SK-N-SH treated with all-trans-retinoic acid at 6 μM for 48 hours (cell line): ENCODE measurements around the gene CAD.

Source experiments
- ATAC-seq: fragments of 200-7000 bp; cut with Tn5 transposase; 3 replicates; pipeline ENCODE4 v1.9.1; 2020; ENCODE audit warnings: mild to moderate bottlenecking, moderate library complexity
- ARNTL ChIP-seq: fragments of 450-650 bp; formaldehyde crosslinking; IDR thresholded peaks from 2 replicates; pipeline ENCODE4 v1.5.0; 2020; ENCODE audit warnings: low read depth, mild to moderate bottlenecking, moderate library complexity, borderline replicate concordance
- BACH2 ChIP-seq: fragments of 250-450 bp; sonication (Bioruptor Pico); IDR thresholded peaks from 2 replicates; pipeline ENCODE4 v1.9.0; 2021; ENCODE audit warnings: mild to moderate bottlenecking, borderline replicate concordance
- CSDC2 ChIP-seq: fragments of 250-450 bp; sonication (Bioruptor Pico); IDR thresholded peaks from 2 replicates; pipeline ENCODE4 v1.5.0; 2020; ENCODE audit warnings: mild to moderate bottlenecking, moderate library complexity
- ESRRG ChIP-seq: fragments of 250-450 bp; sonication (Bioruptor Pico); IDR thresholded peaks from 2 replicates; pipeline ENCODE4 v1.6.1; 2021; ENCODE audit warnings: mild to moderate bottlenecking
- ISL1 ChIP-seq: fragments of 250-450 bp; sonication (Bioruptor Pico); IDR thresholded peaks from 2 replicates; pipeline ENCODE4 v2.1.2; 2022; ENCODE audit warnings: mild to moderate bottlenecking, moderate library complexity
- OSR1 ChIP-seq: fragments of 250-450 bp; sonication (Bioruptor Pico); IDR thresholded peaks from 2 replicates; pipeline ENCODE4 v1.8.0; 2022; ENCODE audit warnings: moderate library complexity, mild to moderate bottlenecking, inconsistent platforms
- PPARA ChIP-seq: fragments of 250-450 bp; sonication (Bioruptor Pico); IDR thresholded peaks from 2 replicates; pipeline ENCODE4 v1.5.0; 2020; ENCODE audit warnings: mild to moderate bottlenecking, borderline replicate concordance
- RARB ChIP-seq: fragments of 250-450 bp; sonication (Bioruptor Pico); IDR thresholded peaks from 2 replicates; pipeline ENCODE4 v1.8.0; 2021; ENCODE audit warnings: mild to moderate bottlenecking, moderate library complexity
- SNAI2 ChIP-seq: fragments of 250-450 bp; sonication (Bioruptor Pico); IDR thresholded peaks from 2 replicates; pipeline ENCODE4 v1.5.0; 2020; ENCODE audit warnings: mild to moderate bottlenecking, moderate library complexity
- TCF4 ChIP-seq: fragments of 250-450 bp; sonication (Bioruptor Pico); IDR thresholded peaks from 2 replicates; pipeline ENCODE4 v1.8.0; 2021; ENCODE audit warnings: mild to moderate bottlenecking, moderate library complexity, borderline replicate concordance
- TOX ChIP-seq: fragments of 250-450 bp; sonication (Bioruptor Pico); IDR thresholded peaks from 2 replicates; pipeline ENCODE4 v1.8.0; 2021; ENCODE audit warnings: mild to moderate bottlenecking, moderate library complexity, borderline replicate concordance
- TSHZ2 ChIP-seq: fragments of 250-450 bp; sonication (Bioruptor Pico); IDR thresholded peaks from 2 replicates; pipeline ENCODE4 v1.5.0; 2020; ENCODE audit warnings: mild to moderate bottlenecking, moderate library complexity
- ZC3H10 ChIP-seq: fragments of 250-450 bp; sonication (Bioruptor Pico); IDR thresholded peaks from 2 replicates; pipeline ENCODE4 v1.5.1; 2021; ENCODE audit warnings: mild to moderate bottlenecking, moderate library complexity
- ZFP3 ChIP-seq: fragments of 250-450 bp; sonication (Bioruptor Pico); IDR thresholded peaks from 2 replicates; pipeline ENCODE4 v1.5.0; 2020; ENCODE audit warnings: mild to moderate bottlenecking, moderate library complexity
- ZFP30 ChIP-seq: fragments of 450-650 bp; formaldehyde crosslinking; IDR thresholded peaks from 2 replicates; pipeline ENCODE4 v1.5.0; 2022; ENCODE audit warnings: mild to moderate bottlenecking, moderate library complexity
- ZNF565 ChIP-seq: fragments of 450-650 bp; formaldehyde crosslinking; conservative IDR thresholded peaks from 2 replicates; pipeline ENCODE4 v1.5.0; 2020; ENCODE audit warnings: low read depth, mild to moderate bottlenecking, moderate library complexity
- ZNF70 ChIP-seq: fragments of 450-650 bp; formaldehyde crosslinking; IDR thresholded peaks from 2 replicates; pipeline ENCODE4 v1.5.0; 2020; ENCODE audit warnings: mild to moderate bottlenecking, moderate library complexity
- ZNF8 ChIP-seq: fragments of 450-650 bp; formaldehyde crosslinking; IDR thresholded peaks from 2 replicates; pipeline ENCODE4 v1.5.0; 2020; ENCODE audit warnings: mild to moderate bottlenecking, moderate library complexity
- TF ChIP-seq, protein P1 (sequence below): fragments of 250-450 bp; sonication (Bioruptor Pico); IDR thresholded peaks from 2 replicates; pipeline ENCODE4 v1.8.0; 2021; ENCODE audit warnings: low read depth, mild to moderate bottlenecking, moderate library complexity, borderline replicate concordance
- TF ChIP-seq, protein P2 (sequence below): fragments of 250-450 bp; sonication (Bioruptor Pico); IDR thresholded peaks from 2 replicates; pipeline ENCODE4 v1.8.0; 2020; ENCODE audit warnings: mild to moderate bottlenecking, moderate library complexity, borderline replicate concordance
- TF ChIP-seq, protein P3 (sequence below): fragments of 250-450 bp; sonication (Bioruptor Pico); IDR thresholded peaks from 2 replicates; pipeline ENCODE4 v1.5.1; 2020; ENCODE audit warnings: low read depth, mild to moderate bottlenecking, moderate library complexity
- TF ChIP-seq, protein P4 (sequence below): fragments of 250-450 bp; sonication (Bioruptor Pico); IDR thresholded peaks from 2 replicates; pipeline ENCODE4 v1.5.1; 2021; ENCODE audit warnings: mild to moderate bottlenecking, moderate library complexity

The CAD gene

GRCh38 chr2:27214941-27215340, 2.2 kb upstream of the CAD start:
- no peak for ATAC-seq
- TF ChIP-seq ZC3H10 (CRISPR knock-in tag) (no peak), RARB (CRISPR knock-in tag) (no peak), ARNTL (CRISPR knock-in tag) (no peak), ZFP30 (CRISPR knock-in tag) (no peak), BACH2 (CRISPR knock-in tag) (no peak), ZNF8 (CRISPR knock-in tag) (no peak), ISL1 (CRISPR knock-in tag) (no peak), ZFP3 (CRISPR knock-in tag) (no peak), PPARA (no peak), TSHZ2 (CRISPR knock-in tag) (no peak), OSR1 (no peak), ESRRG (CRISPR knock-in tag) (no peak), CSDC2 (CRISPR knock-in tag) (no peak), SNAI2 (CRISPR knock-in tag) (no peak), ZNF565 (CRISPR knock-in tag) (no peak)
- TF ChIP-seq, protein P1, sequence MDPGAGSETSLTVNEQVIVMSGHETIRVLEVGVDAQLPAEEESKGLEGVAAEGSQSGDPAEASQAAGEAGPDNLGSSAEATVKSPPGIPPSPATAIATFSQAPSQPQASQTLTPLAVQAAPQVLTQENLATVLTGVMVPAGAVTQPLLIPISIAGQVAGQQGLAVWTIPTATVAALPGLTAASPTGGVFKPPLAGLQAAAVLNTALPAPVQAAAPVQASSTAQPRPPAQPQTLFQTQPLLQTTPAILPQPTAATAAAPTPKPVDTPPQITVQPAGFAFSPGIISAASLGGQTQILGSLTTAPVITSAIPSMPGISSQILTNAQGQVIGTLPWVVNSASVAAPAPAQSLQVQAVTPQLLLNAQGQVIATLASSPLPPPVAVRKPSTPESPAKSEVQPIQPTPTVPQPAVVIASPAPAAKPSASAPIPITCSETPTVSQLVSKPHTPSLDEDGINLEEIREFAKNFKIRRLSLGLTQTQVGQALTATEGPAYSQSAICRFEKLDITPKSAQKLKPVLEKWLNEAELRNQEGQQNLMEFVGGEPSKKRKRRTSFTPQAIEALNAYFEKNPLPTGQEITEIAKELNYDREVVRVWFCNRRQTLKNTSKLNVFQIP (CRISPR knock-in tag), result no peak
- TF ChIP-seq, protein P2, sequence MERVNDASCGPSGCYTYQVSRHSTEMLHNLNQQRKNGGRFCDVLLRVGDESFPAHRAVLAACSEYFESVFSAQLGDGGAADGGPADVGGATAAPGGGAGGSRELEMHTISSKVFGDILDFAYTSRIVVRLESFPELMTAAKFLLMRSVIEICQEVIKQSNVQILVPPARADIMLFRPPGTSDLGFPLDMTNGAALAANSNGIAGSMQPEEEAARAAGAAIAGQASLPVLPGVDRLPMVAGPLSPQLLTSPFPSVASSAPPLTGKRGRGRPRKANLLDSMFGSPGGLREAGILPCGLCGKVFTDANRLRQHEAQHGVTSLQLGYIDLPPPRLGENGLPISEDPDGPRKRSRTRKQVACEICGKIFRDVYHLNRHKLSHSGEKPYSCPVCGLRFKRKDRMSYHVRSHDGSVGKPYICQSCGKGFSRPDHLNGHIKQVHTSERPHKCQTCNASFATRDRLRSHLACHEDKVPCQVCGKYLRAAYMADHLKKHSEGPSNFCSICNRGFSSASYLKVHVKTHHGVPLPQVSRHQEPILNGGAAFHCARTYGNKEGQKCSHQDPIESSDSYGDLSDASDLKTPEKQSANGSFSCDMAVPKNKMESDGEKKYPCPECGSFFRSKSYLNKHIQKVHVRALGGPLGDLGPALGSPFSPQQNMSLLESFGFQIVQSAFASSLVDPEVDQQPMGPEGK (CRISPR knock-in tag), result no peak
- TF ChIP-seq, protein P3, sequence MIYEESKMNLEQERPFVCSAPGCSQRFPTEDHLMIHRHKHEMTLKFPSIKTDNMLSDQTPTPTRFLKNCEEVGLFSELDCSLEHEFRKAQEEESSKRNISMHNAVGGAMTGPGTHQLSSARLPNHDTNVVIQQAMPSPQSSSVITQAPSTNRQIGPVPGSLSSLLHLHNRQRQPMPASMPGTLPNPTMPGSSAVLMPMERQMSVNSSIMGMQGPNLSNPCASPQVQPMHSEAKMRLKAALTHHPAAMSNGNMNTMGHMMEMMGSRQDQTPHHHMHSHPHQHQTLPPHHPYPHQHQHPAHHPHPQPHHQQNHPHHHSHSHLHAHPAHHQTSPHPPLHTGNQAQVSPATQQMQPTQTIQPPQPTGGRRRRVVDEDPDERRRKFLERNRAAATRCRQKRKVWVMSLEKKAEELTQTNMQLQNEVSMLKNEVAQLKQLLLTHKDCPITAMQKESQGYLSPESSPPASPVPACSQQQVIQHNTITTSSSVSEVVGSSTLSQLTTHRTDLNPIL (CRISPR knock-in tag), result no peak
- TF ChIP-seq, protein P4, sequence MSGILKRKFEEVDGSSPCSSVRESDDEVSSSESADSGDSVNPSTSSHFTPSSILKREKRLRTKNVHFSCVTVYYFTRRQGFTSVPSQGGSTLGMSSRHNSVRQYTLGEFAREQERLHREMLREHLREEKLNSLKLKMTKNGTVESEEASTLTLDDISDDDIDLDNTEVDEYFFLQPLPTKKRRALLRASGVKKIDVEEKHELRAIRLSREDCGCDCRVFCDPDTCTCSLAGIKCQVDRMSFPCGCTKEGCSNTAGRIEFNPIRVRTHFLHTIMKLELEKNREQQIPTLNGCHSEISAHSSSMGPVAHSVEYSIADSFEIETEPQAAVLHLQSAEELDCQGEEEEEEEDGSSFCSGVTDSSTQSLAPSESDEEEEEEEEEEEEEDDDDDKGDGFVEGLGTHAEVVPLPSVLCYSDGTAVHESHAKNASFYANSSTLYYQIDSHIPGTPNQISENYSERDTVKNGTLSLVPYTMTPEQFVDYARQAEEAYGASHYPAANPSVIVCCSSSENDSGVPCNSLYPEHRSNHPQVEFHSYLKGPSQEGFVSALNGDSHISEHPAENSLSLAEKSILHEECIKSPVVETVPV, result no peak

DNA sequence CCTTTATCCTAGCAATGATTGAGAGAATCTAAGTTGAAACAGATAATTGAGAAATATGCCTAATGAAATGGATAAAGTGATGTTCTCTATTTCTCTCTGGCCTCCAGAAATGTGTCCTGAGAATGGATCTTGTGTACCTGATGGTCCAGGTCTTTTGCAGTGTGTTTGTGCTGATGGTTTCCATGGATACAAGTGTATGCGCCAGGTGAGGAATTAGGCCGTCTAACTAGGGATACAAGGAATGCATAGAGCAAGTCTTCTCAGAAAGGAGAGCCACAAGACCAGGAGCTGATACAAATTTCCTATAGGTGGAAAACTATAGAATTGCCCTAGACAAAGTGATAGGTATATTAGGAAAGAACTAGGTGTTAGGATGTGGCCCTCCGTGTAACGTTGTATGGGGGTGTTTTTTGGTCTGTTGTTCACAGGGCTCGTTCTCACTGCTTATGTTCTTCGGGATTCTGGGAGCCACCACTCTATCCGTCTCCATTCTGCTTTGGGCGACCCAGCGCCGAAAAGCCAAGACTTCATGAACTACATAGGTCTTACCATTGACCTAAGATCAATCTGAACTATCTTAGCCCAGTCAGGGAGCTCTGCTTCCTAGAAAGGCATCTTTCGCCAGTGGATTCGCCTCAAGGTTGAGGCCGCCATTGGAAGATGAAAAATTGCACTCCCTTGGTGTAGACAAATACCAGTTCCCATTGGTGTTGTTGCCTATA, 592 bp upstream of the CAD start:
- ATAC-seq, result no peak
- TF ChIP-seq SNAI2 (CRISPR knock-in tag) (no peak), ZC3H10 (CRISPR knock-in tag) (no peak), RARB (CRISPR knock-in tag) (no peak), ZNF8 (CRISPR knock-in tag) (no peak), TSHZ2 (CRISPR knock-in tag) (no peak), ARNTL (CRISPR knock-in tag) (no peak), PPARA (no peak), ZNF70 (no peak), TOX (no peak), CSDC2 (CRISPR knock-in tag) (no peak), TCF4 (CRISPR knock-in tag) (no peak), ZNF565 (CRISPR knock-in tag) (no peak)
- TF ChIP-seq, protein P1 (CRISPR knock-in tag), result no peak
- TF ChIP-seq, protein P3 (CRISPR knock-in tag), result no peak
